GM23248 (cell line): ENCODE results near the gene PRLH.

Experiments used
- EZH2 ChIP-seq: fragments of 200-600 bp; sonication (generic); IDR thresholded peaks from 2 replicates; pipeline ENCODE4 v1.6.1; 2018; ENCODE audit warnings: antibody characterized with exemption, mild to moderate bottlenecking; ENCODE audit not compliant: insufficient read depth, poor library complexity, severe bottlenecking
- EZH2phosphoT487 ChIP-seq: fragments of 200-600 bp; sonication (generic); IDR thresholded peaks from 2 replicates; pipeline ENCODE4 v1.6.1; 2018; ENCODE audit warnings: antibody characterized with exemption, moderate library complexity, mild to moderate bottlenecking, low read depth; ENCODE audit not compliant: insufficient read depth

DNA sequence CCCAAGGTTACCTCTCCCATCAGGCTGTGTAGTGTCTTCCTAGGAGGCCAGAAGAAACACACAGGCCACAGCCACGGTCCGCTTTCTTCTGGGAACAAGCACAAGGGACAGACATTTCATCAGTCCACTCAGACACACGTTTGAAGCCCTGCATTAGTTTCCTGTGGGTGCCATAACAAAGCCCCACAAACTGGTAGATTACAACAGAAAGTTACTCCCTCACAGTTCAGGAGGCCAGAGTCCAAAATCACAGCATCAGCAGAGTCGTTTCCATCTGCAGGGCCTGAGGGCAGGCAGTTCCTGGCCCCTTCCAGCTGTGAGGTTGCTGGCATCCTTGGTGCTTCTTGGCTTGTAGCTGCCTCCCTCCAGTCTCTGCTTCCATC, 8.8 kb upstream of the PRLH start:
- TF ChIP-seq EZH2: no peak
- TF ChIP-seq EZH2phosphoT487: no peak
